GM19397 (cell line): ENCODE results near the gene JPT1.
"Not testable (repeated sequence)": the region's sequence is repeated elsewhere in the genome, so short reads cannot be mapped to it uniquely, and the experiment has no call there.

ENCODE experiments used
- ATAC-seq: cut with Tn5 transposase; IDR thresholded peaks from one replicate; pipeline ENCODE4 v1.9.1; 2021; ENCODE audit warnings: mild to moderate bottlenecking, moderate library complexity; ENCODE audit not compliant: unreplicated experiment

JPT1 gene, protein sequence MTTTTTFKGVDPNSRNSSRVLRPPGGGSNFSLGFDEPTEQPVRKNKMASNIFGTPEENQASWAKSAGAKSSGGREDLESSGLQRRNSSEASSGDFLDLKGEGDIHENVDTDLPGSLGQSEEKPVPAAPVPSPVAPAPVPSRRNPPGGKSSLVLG

GRCh38 chr17:75154195-75155106 is at the start of gene JPT1:
Gene JPT1, minus strand, starts transcription at chr17:75154512. Its CDS starts 115 bp downstream, at chr17:75154397.
- ATAC-seq, result peak; percentile 90

DNA sequence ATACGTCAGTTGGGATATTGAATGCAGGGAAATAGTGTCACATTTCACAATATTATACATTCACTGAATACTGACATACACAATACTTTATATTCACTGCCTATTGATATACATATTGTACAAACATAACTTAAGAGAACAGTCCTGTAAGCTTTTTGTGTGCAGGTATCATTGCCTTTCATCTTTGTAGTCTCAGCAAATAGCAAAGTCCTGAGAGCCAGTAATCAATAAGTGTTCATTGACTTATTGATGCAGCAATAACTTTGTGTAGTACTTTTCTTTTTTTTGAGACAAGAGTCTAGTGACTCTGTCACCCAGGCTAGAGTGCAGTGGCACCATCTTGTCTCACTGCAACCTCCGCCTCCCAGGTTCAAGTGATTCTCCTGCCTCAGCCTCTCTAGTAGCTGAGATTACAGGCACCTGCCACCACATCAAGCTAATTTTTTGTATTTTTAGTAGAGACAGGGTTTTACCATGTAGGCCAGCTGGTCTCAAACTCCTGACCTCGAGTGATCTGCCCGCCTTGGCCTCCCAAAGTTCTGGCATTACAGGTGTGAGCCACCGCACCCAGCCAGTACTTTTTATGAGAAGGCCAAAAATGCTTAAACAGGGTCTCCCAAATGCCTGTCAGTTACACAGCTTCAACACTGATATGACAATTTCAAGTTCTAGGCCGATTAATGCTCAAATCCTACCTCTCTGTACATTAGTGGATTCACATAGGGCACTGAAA is 45.7 kb upstream of the JPT1 start:
- ATAC-seq, result no peak

- ATAC-seq, result no peak
These were observed 40.6 kb upstream of the JPT1 start for GRCh38 chr17:75194879-75195278.

DNA sequence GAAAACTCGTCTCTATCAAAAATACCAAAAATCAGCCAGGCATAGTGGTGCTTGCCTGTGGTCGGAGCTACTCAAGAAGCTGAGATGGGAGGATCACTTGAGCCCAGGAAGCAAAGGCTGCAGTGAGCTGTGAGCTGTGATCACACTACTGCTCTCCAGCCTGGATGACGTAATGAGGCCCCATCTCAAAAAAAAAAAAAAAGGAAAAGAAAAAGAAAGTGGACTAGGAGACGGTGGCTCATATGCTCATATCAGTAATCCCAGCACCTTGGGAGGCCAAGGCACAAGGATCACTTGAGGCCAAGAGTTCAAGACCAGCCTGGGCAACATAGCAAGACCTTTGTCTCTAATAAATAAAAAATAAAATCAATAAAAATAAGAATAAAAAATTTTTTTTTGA is 37.3 kb upstream of the JPT1 start:
- ATAC-seq, result no peak

- ATAC-seq, result no peak
These were observed 34.3 kb upstream of the JPT1 start for GRCh38 chr17:75188614-75189013.

GRCh38 chr17:75183999-75184884 is 29.9 kb upstream of the JPT1 start:
- ATAC-seq, result no peak

DNA sequence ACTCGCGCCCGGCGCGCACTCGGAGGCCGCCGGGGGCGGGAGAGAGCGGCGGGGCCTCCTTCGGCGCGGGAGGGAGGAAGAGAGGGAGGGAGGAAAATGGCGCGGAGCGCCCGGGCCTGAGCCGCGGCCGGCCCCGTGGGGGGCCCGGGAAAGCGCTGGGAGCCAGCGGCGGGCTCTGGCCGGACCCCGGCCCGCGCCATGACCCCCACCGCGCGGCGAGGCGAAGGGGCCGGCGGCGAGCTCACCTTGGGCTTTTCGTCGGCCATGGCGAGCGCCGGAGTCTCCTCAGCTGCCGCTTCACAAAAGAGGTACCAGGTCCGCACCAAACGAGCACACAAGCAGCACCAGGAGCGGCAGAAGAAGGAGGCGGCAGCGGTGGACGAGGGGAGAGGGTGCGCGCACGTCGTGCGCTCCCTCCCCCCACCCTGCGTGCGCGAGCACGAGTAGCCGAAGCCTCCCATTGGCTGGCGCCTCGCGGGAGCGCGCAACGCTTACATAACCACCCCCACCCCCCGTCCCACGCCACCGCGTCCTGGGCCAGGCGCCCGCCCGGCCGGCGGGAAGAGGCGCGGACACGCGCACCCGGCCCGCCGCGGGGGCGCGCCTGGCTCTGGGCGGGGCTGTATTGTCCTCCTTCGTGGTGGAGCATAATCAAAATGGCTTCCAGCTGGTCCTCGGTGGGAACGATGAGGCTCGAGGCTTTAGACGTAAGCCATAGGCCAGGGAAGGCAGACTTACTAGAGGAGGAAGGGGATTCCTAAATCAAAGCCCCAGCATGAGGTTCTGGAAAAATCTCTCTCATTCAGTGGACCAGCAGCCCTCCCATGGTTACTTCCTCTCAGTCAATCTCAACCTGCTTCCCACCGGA is 28.5 kb upstream of the JPT1 start, which contains the start of gene SUMO2:
TSS of gene SUMO2 (minus strand) at position 391 of the 868 bp plus-strand sequence. CDS start at position 266, 125 bp downstream.
- peak; percentile 75 for ATAC-seq

DNA sequence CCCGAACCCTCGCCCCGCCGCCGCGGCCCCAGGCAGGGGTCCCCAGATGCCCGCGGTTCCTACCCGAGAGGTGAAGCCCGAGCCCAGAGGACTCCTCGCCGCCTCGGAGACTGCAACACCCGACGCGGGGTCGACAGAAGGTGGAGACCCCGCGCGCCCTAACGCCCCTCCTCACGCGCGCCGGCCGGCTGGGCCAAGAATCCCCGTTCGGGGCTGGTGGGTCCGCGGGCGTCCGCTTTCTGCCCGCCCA is 27.9 kb upstream of the JPT1 start:
- peak; percentile 25 for ATAC-seq

DNA sequence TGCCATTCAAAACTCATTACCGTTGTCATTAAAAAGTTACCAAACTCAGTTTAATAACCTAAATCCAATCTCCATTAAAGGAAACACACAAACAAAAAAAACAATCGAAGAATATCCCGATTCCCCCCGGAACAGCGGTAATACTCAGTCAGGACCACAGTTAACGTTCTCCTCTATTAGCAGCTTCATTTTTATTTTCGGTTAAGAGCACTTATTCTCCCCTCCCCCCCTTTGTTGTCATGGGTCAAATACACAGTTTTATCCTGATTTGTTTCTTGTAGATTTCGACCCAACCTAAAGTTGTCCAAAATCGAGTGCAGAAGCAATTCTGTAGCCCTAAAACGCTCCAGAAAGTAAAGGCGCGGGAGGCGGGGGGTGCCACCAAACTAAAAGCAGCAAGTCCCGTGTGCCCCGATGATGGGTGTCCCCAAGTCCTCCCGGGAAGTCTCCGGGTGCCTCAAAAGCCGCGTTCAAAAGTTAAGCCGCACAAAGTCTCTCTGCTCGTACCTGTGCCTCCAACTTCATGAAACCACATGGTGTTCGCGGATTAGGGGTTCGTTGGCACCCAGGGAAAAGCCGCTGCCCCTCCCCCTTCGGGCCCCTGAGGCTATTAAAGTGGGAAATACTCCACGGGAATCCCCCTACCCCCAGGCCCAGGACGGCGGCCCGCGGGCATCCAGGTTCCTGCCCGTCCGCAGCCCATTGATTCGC is 27.5 kb upstream of the JPT1 start:
- ATAC-seq, result peak; percentile 5

DNA sequence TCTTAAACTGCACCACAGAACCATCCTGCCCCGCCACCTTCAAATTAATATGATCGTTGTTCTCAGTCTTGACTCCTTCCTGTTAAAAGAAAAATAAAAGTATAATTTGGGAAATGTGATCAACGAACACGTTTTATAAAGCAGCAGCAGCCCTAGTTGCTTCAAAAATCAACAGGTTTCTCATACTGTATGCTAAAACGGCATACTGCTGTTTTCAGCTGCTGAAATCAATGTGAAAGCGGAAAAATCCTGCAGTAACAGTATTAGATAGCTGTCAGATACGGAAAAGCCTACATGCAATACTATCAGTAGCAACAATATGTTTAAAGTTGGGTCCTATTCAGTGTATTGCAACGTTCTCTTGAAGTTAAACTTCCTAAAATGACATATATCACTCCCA is 26.8 kb upstream of the JPT1 start:
- ATAC-seq, result no peak

GRCh38 chr17:75178453-75178852 is 24.1 kb upstream of the JPT1 start:
- no peak for ATAC-seq

DNA sequence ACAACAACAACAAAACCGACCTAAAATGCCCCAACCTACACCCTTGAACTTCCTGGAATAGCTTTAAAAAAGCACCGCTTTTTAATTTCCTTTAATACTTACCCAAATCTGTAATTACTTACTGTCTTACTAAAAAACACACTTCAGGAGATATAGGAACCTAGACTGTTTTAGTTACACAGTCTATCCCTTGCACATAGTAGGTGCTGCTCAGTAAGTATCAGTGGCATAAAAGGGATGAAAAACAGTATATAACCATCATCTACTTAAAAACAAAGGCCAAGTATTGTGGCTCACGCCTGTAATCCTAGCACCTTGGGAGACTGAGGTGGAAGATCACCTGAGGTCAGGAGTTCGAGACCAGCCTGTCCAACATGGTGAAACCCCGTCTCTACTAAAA is 22.3 kb upstream of the JPT1 start:
- ATAC-seq, result no peak

DNA sequence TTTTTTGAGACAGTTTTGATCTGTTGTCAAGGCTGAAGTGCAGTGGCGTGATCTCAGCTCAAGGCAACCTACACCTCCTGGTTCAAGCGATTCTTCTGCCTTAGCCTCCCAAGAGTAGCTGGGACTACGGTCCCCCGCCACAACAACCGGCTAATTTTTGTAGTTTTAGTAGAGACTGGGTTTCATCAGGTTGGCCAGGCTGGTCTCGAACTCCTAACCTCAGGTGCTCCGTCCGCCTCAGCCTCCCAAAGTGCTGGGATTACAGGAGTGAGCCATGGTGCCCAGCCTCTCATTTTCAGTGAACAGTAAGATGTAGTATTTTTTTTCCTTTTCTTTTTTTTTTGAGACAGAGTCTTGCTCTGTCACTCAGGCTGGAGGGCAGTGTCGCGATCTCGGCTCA is 20.7 kb upstream of the JPT1 start:
- no peak for ATAC-seq

DNA sequence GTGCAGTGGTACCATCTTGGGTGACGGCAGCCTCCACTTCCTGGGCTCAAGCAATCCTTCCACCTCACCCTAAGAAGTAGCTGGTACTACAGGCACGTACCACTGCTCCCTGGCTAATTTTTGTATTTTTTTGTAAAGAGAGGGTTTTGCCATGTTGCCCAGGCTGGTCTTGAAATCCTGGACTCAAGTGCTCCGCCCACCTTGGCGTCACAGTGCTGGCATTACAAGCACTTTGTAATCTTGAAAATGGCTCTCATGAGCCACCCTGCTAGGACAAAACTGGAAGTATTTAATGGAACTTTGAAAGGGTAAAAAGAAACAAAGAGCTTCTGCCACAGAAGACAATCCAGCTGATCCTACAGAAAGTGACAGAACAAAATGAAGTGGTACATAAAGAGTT is 19.2 kb upstream of the JPT1 start:
- ATAC-seq, result no peak

- no peak for ATAC-seq
These were observed 14.7 kb upstream of the JPT1 start for GRCh38 chr17:75168998-75169397.

DNA sequence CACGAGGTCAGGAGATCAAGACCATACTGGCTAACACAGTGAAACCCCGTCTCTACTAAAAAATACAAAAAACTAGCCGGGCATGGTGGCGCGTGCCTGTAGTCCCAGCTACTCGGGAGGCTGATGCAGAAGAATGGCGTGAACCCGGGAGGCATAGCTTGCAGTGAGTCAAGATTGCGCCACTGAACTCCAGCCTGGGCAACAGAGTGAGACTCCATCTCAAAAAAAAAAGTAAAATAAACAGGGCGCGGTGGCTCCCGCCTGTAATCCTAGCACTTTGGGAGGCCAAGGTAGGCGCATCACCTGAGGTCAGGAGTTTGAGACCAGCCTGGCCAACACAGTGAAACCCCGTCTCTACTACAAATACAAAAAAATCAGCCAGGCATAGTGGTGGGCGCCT is 10.3 kb upstream of the JPT1 start:
- not testable (repeated sequence) for ATAC-seq

DNA sequence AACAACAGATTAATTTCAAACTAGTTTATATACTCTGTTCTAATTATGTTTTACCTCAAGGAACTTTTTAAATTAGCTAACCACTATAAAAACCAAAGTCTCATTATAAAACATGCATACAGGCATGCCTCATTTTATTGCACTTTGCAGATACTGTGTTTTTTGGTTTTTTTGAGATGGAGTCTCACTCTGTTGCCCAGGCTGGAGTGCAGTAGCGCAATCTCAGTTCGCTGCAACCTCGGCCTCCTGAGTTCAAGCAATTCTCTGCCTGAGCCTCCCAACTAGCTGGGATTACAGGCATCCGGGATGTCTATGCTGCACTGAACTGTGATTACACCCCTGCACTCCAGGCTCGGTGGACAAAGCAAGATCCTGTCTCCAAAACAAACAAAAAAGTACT is 8.8 kb upstream of the JPT1 start:
- no peak for ATAC-seq

GRCh38 chr17:75160211-75160610 is 5.9 kb upstream of the JPT1 start:
- no peak for ATAC-seq
